Measurements from ENCODE around the gene KRTAP5-10.
"Not testable (repeated sequence)": the region's sequence is repeated elsewhere in the genome, so short reads cannot be mapped to it uniquely, and the experiment has no call there.

The KRTAP5-10 gene

DNA sequence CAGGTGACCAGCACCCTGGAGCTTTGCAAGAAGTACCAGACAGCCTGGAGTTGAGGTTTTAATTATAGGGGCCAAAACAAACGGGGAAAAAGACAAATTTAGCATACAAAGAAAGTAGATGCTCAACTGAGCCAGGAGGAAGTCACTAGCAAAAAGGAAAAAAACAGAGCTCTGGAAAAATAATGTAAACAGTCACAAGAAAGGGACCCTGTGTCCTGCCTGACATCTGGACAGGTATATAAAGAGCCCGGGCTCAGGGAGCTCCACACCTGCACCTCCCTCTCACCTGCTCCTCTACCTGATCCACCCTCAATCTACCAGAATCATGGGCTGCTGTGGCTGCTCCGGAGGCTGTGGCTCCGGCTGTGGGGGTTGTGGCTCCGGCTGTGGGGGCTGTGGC is at the start of gene KRTAP5-10:
TSS of gene KRTAP5-10 (plus strand) at position 301 of the 400 bp plus-strand sequence. CDS start at position 326, 25 bp downstream.
- DNase-seq (ENCODE audit: low spot score) = no peak

- DNase-seq (ENCODE audit: low spot score) = no peak
Measured at GRCh38 chr11:71518506-71519471, 46.6 kb upstream of the KRTAP5-10 start.

DNA sequence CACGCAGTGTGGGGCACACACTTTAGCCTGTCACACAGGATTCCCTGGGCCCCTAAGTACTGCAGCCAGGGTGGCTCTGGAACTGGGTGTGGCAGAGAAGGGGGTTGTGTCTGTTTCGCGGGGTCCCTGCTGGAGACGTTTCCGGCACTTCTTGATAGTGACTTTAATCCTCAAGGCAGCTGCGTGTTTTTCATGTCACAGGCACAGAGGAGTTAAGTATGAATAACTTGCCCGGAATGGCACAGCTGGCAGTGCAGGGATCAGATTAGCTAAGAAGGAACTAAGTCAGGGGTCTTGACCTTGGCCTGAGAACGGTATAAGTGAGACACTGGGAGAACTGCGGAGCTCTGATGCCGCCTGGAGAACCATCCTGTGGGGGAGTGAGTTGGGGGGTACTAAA is 45.8 kb upstream of the KRTAP5-10 start:
- no peak for DNase-seq (ENCODE audit: low spot score)

DNA sequence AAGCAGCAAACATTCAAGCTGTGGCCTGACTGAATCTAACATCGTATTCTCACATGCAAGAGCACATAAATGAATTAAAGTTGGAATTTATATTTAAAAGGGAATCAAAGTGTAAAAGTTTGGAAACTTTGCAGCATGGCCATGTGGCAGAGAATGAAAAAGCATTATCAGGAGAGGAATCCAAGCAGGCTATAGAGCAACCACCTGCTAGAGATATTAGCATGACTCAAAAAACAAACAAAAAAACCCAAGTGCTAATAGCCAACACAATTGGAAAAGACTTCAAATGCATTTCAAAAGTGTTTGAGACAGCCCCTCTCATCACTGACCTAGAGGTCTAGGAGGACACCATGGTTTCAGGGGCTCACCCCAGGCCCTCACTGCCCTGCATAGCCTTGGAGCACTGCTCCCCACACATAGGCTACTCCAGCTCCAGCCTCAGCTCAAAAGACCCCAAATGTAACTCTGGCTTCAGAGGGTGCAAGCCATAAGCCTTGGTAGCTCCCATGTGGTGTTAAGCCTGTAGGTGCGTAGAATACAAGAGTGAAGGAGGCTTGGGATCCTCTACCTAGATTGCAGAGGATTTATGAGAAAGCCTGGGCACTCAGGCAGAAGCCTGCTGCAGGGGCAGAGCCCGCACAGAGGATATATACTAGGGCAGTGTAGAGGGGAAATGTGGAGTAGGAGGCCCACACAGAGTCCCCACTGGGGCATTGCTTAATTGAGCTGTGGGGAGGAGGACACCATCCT is 40.0 kb upstream of the KRTAP5-10 start:
- no peak for DNase-seq (ENCODE audit: low spot score)

DNA sequence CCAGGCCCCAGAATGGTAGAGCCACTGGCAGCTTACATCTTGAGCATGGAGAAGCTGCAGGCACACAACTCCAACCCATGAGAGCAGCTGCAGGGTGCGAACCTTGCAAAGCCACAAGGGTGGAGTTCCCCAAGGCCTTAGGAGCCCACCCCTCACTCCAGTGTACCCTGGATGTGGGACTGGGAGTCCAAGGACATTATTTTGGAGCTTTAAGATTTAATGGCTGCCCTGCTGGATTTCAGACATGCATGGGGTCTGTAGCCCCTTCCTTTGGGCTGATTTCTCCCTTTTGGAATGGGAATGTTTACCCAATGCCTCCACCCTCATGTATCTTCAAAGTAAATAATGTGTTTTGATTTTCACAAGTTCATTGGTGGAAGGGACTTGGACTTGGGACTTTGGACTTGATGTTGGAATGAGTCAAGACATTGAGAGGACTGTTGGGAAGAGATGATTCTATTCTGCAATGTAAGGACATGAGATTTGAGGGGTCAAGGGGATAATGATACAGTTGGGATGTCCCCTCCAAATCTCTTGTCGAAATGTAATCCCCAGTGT is 39.3 kb upstream of the KRTAP5-10 start:
- no peak for DNase-seq (ENCODE audit: low spot score)

DNA sequence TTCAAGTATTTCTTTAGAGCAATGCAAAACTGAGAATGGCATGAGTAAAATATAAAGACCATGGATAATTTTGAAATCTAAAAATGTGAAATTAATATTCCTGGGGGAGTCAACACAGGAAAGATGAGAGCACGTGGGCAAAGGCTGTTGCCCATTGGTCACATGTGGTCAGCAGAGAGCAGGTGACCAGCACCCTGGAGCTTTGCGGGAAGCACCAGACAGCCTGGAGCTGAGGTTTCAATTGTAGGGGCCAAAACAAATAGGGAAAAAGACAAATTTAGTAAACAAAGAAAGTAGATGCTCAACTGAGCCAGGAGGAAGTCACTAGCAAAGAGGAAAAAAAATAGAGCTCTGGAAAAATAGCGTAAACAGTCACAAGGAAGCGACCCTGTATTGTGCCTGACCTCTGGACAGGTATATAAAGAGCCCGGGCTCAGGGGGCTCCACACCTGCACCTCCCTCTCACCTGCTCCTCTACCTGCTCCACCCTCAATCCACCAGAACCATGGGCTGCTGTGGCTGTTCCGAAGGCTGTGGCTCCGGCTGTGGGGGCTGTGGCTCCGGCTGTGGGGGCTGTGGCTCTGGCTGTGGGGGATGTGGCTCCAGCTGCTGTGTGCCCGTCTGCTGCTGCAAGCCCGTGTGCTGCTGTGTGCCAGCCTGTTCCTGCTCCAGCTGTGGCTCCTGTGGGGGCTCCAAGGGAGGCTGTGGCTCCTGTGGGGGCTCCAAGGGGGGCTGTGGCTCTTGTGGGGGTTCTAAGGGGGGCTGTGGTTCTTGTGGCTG is 38.4 kb upstream of the KRTAP5-10 start, which contains the start of gene KRTAP5-7:
TSS of gene KRTAP5-7 (plus strand) at position 472 of the 780 bp plus-strand sequence. CDS start at position 506, 34 bp downstream.
- DNase-seq (ENCODE audit: low spot score) = not testable (repeated sequence)

GRCh38 chr11:71527576-71528210 is 37.7 kb upstream of the KRTAP5-10 start:
- no peak for DNase-seq (ENCODE audit: low spot score)

GRCh38 chr11:71530602-71531001 is 34.8 kb upstream of the KRTAP5-10 start:
- no peak for DNase-seq (ENCODE audit: low spot score)

GRCh38 chr11:71532036-71532610 is 33.2 kb upstream of the KRTAP5-10 start:
- no peak for DNase-seq (ENCODE audit: low spot score)

DNA sequence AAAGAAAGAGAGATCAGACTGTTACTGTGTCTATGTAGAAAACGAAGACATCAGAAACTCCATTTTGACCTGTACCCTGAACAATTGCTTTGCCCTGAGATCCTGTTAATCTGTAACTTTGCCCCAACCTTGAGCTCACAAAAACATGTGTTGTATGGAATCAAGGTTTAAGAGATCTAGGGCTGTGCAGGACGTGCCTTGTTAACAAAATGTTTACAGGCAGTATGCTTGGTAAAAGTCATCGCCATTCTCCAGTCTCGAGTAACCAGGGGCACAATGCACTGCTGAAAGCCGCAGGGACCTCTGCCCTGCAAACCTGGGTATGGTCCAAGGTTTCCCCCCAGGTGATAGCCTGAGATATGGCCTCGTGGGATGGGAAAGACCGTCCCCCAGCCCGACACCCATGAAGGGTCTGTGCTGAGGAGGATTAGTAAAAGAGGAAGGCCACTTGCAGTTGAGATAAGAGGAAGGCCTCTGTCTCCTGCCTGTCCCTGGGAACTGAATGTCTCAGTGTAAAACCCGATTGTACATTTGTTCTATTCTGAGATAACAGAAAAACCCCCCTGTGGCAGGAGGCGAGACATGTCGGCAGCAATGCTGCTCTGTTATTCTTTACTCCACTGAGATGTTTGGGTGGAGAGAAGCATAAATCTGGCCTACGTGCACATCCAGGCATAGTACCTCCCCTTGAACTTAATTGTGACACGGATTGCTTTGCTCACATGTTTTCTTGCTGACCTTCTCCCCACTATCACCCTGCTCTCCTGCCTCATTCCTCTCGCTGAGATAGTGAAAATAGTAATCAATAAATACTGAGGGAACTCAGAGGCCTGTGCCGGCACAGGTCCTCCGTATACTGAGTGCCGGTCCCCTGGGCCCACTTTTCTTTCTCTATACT is 30.4 kb upstream of the KRTAP5-10 start:
- DNase-seq (ENCODE audit: low spot score) = not testable (repeated sequence)

GRCh38 chr11:71535825-71536224 is 29.5 kb upstream of the KRTAP5-10 start:
- no peak for DNase-seq (ENCODE audit: low spot score)

- no peak for DNase-seq (ENCODE audit: low spot score)
Measured at GRCh38 chr11:71537537-71537936, 27.8 kb upstream of the KRTAP5-10 start.

DNA sequence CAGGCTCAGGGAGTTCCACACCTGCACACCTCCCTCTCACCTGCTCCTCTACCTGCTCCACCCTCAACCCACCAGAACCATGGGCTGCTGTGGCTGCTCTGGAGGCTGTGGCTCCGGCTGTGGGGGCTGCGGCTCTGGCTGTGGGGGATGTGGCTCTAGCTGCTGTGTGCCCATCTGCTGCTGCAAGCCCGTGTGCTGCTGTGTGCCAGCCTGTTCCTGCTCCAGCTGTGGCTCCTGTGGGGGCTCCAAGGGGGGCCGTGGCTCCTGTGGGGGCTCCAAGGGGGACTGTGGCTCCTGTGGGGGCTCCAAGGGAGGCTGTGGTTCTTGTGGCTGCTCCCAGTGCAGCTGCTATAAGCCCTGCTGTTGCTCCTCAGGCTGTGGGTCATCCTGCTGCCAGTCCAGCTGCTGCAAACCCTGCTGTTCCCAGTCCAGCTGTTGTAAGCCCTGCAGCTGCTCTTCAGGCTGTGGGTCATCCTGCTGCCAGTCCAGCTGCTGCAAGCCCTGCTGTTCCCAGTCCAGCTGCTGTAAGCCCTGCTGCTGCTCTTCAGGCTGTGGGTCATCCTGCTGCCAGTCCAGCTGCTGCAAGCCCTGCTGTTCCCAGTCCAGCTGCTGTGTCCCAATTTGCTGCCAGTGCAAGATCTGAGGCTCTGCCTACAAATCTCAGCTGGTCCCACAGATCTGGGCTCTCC is 27.2 kb upstream of the KRTAP5-10 start, which contains the start of gene KRTAP5-8:
TSS of gene KRTAP5-8 (plus strand) at position 49 of the 689 bp plus-strand sequence. CDS start at position 80, 31 bp downstream.
- not testable (repeated sequence) for DNase-seq (ENCODE audit: low spot score)

- no peak for DNase-seq (ENCODE audit: low spot score)
Measured at GRCh38 chr11:71538666-71538990, 26.7 kb upstream of the KRTAP5-10 start.

GRCh38 chr11:71539017-71539416 is 26.3 kb upstream of the KRTAP5-10 start:
- no peak for DNase-seq (ENCODE audit: low spot score)

DNA sequence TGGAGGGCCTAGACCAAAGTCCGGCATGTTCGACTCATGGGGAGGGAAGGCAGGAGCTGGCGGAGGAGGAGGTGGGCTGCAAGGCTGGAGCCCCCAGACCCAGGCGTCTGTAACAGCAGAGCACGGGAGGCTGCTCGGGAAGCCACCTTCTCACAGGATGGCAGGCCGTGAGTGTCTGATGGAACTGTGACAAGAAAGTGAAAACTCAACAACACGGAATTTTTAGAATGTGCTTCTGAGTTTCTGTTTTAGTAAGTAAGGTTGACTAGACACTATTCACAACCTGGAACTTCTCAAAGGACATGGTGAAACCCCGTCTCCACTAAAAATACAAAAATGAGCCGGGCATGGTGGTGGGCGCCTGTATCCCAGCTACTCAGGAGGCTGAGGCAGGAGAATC is 25.4 kb upstream of the KRTAP5-10 start:
- DNase-seq (ENCODE audit: low spot score) = not testable (repeated sequence)

GRCh38 chr11:71540521-71541304 is 24.6 kb upstream of the KRTAP5-10 start:
- not testable (repeated sequence) for DNase-seq (ENCODE audit: low spot score)

GRCh38 chr11:71542382-71542781 is 23.0 kb upstream of the KRTAP5-10 start:
- DNase-seq (ENCODE audit: low spot score) = no peak
